Right lobe of liver (tissue), 4 donors: Measurements from ENCODE around the gene MXI1.

Experiments
- CTCF ChIP-seq, 4 donors: fragments of 200-600 bp in 3 of 4; fragments of 450-650 bp in 1 of 4; IDR thresholded peaks; one replicate each; pipeline versions ENCODE4 v1.5.1 to v1.8.0; 2016 to 2022; ENCODE audit warnings: antibody characterized with exemption in 4 of 4, mild to moderate bottlenecking in 2 of 4
- POLR2A ChIP-seq: fragments of 450-650 bp; IDR thresholded peaks from one replicate; pipeline ENCODE4 v1.6.1; 2017; ENCODE audit warnings: antibody characterized with exemption, mild to moderate bottlenecking
- donor health status: DM: no; HTN: no; CAD: no.
- donor health status: DM: no; HTN: no; CAD: no.
- donor health status: DM: no; HTN: yes; CAD: no.

GRCh38 chr10:110279407-110279986, 72.1 kb downstream of the MXI1 start:
- TF ChIP-seq CTCF (IDR thresholded peaks at IDR 0.05) (peak; percentile 75 to 94 (median 82)), POLR2A (no peak)
